D721Med (cell line): ENCODE results near the gene RALGPS2.
A peak's percentile ranks its signal among the peaks of the same experiment; 100 is the strongest.
"Not testable (repeated sequence)": the region's sequence is repeated elsewhere in the genome, so short reads cannot be mapped to it uniquely, and the experiment has no call there.

Experiments
- DNase-seq: peaks from one replicate; pipeline ENCODE4 v3.0.0; 2011; ENCODE audit warnings: low spot score; ENCODE audit not compliant: insufficient read length
- FAIRE-seq: peaks from 2 replicates; lab custom pipeline; 2011; peaks lifted over from hg19 to GRCh38; lab: Jason Lieb, UNC
- CTCF ChIP-seq: IDR thresholded peaks from 2 replicates; pipeline ENCODE4 v1.5.1; 2012; ENCODE audit warnings: mild to moderate bottlenecking, control low read depth; ENCODE audit not compliant: insufficient read depth; ENCODE audit errors: missing control alignments

Gene RALGPS2

DNA sequence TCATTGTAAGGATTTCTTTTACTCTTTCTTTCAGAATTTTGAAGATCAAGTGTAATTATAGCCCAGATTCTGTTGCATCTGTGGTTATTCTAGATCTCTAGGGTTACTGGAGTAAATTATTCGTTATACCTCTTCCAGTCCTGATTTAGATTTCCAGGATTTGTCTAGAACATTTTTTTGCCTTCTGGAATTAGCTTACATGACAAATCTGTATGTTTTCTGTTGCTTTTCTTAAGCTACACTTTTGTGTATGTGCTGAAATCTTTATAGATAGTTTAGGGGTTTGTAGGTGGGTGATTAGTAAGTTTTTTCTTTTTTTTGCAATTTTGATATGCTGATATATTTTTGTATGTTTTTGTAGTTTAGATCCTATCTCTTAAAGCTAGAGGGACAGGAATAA, 13.7 kb downstream of the RALGPS2 start:
- DNase-seq: no peak
- FAIRE-seq: no peak
- no peak for TF ChIP-seq CTCF

DNA sequence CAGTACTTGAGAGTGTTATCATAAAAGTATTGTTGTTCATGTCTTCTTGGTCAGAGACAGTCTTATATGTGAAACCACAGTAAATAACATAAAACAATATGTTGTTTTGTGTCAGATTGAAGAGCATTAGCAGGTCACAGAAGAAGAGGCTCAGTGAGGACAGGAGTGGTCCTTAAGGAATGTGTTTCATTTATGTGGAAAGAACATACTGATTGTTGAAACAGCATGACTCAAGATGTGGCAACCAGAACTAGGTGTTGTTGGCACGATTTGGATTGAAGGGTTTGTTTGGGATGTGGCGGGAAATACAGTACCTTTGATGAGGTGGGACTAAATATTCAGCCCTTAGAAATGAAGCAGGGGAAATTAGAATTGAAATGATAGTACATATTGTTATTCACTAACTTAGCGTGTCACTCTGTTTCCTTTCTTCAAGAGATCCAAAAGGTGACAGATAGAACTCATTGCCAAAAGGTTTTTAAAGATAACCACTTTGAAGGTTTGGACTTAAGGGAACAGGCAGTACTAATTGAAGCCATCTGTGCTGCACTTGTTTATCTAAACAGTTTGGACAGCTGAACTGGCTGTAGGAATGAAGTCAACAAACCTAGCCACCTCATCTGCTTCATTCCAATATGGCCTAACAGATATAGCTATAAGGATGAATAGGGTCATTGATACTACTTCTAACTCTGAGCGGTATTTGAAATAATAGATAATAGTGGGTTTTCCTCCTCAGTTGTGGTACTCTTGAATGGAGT, 14.4 kb downstream of the RALGPS2 start:
- FAIRE-seq: peak; percentile 94

DNA sequence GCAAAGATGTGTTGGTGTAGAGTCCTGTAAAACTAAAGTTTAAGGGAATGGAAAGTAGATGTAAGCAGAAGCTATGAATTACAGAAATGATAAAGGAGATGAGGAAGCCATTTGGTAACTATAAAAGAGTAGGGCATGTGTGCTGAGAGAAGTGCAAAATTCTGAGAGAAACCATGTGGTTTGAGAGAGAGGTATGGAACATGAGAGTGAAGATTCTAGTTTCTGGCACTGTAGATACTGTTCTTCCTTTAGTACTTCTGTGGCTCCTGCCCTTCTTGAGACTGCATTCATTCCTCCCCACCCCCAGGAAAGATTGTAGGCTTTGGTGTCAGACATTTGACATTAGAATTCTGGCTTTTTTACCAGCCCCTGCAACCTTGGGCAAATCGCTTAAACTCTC, 15.4 kb downstream of the RALGPS2 start:
- DNase-seq: no peak
- FAIRE-seq: no peak
- no peak for TF ChIP-seq CTCF

More for the DNA sequence above, 14.4 kb downstream of the RALGPS2 start:
- no peak for DNase-seq
- no peak for TF ChIP-seq CTCF

DNA sequence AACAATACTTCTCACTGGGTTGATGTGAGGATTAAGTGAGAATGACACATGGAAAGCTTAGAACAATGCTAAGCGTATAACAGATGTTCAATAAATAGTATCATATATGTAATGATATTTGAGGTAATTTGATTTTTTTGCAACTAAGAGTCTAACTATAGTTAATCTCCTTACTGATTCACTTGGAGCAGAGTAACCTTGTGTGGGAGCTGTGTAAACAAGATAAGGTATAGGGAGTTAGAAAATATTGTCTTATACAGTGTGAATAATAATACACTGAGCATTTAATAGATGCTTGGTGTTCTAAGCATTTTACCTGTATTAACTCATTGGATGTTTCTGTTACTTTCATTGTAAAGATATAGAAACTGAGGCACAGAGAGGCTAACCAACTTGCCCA, 15.9 kb downstream of the RALGPS2 start:
- TF ChIP-seq CTCF: no peak
- FAIRE-seq (peak; percentile 97), DNase-seq (no peak)

DNA sequence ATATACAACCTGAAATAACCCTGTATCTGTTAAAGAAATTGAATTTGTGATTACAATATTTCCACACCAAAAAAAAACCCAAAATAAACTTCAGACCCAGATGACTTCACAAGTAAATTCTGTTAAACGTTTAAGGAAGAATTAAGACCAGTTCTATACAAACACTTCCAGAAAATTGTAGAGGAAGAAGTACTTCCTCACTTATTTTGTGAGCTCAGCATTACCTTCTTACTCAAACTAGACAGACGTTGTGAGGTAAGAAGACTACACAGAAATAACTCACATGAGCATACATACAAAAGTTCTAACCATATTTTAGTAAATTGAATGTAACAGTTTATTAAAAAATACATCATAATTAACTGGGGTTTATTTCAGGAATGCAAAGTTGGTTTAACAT, 18.8 kb downstream of the RALGPS2 start:
- no peak for DNase-seq
- peak; percentile 80 for FAIRE-seq
- TF ChIP-seq CTCF: no peak

DNA sequence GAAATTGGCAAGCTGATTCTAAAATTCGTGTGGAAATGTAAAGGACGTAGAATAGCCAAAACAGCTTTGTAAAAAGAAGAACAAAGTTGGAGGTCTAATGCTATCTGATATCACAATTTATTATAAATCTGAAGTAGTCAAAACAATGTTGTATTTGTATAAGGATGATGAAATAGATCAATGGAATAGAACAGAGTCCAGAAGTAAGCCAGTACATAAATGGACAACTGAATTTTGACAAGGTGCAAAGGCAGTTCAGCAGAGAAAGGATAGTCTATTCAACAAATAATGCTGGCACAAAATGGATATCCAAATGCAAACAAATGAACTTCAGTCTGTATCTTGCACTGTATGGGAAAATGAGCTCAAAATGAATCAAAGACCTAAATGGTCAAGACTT, 20.2 kb downstream of the RALGPS2 start:
- no peak for TF ChIP-seq CTCF
- peak; percentile 88 for FAIRE-seq
- DNase-seq: no peak

GRCh38 chr1:178746345-178746744, 21.3 kb downstream of the RALGPS2 start:
- FAIRE-seq (no peak), DNase-seq (no peak)
- TF ChIP-seq CTCF: no peak

GRCh38 chr1:178747361-178747760, 22.3 kb downstream of the RALGPS2 start:
- DNase-seq: not testable (repeated sequence)
- peak; percentile 81 for FAIRE-seq
